HCT116 (cell line): ENCODE measurements around the gene PSMB7. TPM values are rescaled to one million over a fixed set of nuclear protein-coding genes. Genes with fewer than 3 reads are reported as not detected.

Experiments
- ATAC-seq: fragments of 200-7000 bp; cut with Tn5 transposase; 2 replicates; pipeline ENCODE4 v1.9.1; 2020; ENCODE audit warnings: mild to moderate bottlenecking, moderate library complexity
- BruUV-seq: library from RNA; stranded (reverse); fragments of 400-500 nt; replicated peaks from 2 replicates; lab custom pipeline; 2021; lab: Mats Ljungman, UMichigan
- CTCF ChIA-PET: fragments of 300-600 bp; sonication (Branson Sonifier 250); formaldehyde crosslinking; loops from one replicate; lab custom pipeline; 2021; ENCODE audit warnings: antibody characterized with exemption; lab: Charles Lee
- POLR2A ChIA-PET: fragments of 300-600, 350-600 bp; sonication (Branson Sonifier 250); formaldehyde crosslinking; loops from one replicate; lab custom pipeline; 2021; ENCODE audit warnings: antibody characterized with exemption; lab: Charles Lee
- RAD21 ChIA-PET, 2 experiments: fragments of 300-600 bp; sonication (Branson Sonifier 250); formaldehyde crosslinking; loops; one replicate each; lab custom pipeline; 2023; ENCODE audit warnings: low total read pairs in 2 of 2; ENCODE audit not compliant: uncharacterized antibody in 2 of 2, unreplicated experiment in 2 of 2, low non-redundant PET in 1 of 2; lab: Charles Lee
- DNase-seq: peaks from one replicate; pipeline ENCODE4 v3.0.0-alpha.2; 2010; ENCODE audit warnings: low read depth, low spot score
- H2AFZ ChIP-seq: fragments of 200-600 bp; shearing (Covaris generic), sonication (generic); 2 replicates; pipeline ENCODE4 v1.6.1; 2017; ENCODE audit warnings: low read depth, mixed run types, mixed read lengths, antibody characterized with exemption, low read length; ENCODE audit not compliant: poor library complexity, severe bottlenecking
- H3K27ac ChIP-seq: 2 replicates; pipeline ENCODE4 v1.5.1; 2012; ENCODE audit warnings: low read depth, low read length
- H3K27me3 ChIP-seq: fragments of 200-600 bp; sonication (generic); 2 replicates; pipeline ENCODE4 v1.6.1; 2016; ENCODE audit warnings: mixed run types, low read length, mixed read lengths; ENCODE audit not compliant: insufficient read depth
- H3K36me3 ChIP-seq, 2 experiments: fragments of 200-500 bp in 1 of 2; fragments of 200-600 bp in 1 of 2; sonication (Bioruptor generic) in 1 of 2; sonication (generic) in 1 of 2; 2 replicates each; pipeline versions ENCODE4 v1.5.1 to v1.6.1; 2014 to 2016; ENCODE audit warnings: low read length in 2 of 2, inconsistent platforms in 1 of 2, mixed read lengths in 1 of 2, mixed run types in 1 of 2; ENCODE audit not compliant: insufficient read depth in 2 of 2, control insufficient read depth in 1 of 2
- H3K4me1 ChIP-seq, 2 experiments: fragments of 200-600 bp in 1 of 2; sonication (generic) in 1 of 2; 2 replicates each; pipeline versions ENCODE4 v1.5.1 to v1.6.1; 2012 to 2017; ENCODE audit warnings: low read length in 2 of 2, inconsistent platforms in 1 of 2, mild to moderate bottlenecking in 1 of 2, mixed read lengths in 1 of 2, mixed run types in 1 of 2, moderate library complexity in 1 of 2; ENCODE audit not compliant: insufficient read depth in 2 of 2, control insufficient read depth in 1 of 2
- H3K4me2 ChIP-seq: fragments of 200-600 bp; sonication (generic); 2 replicates; pipeline ENCODE4 v1.6.1; 2017; ENCODE audit warnings: mixed run types, low read length, mixed read lengths
- H3K4me3 ChIP-seq, 2 experiments: fragments of 200-600 bp in 1 of 2; sonication (generic) in 1 of 2; replicated peaks in 1 of 2; 2 replicates each; pipeline ENCODE4 v1.5.1; 2011 to 2016; ENCODE audit warnings: low read length in 2 of 2, control low read depth in 1 of 2, low read depth in 1 of 2, mild to moderate bottlenecking in 1 of 2, mixed read lengths in 1 of 2, mixed run types in 1 of 2
- H3K79me2 ChIP-seq: fragments of 200-600 bp; sonication (generic); 2 replicates; pipeline ENCODE4 v1.6.1; 2017; ENCODE audit warnings: mild to moderate bottlenecking, mixed run types, low read length, moderate library complexity, mixed read lengths; ENCODE audit not compliant: insufficient read depth
- H3K9ac ChIP-seq: fragments of 200-600 bp; sonication (generic); 2 replicates; pipeline ENCODE4 v1.6.1; 2016; ENCODE audit warnings: low read length, mixed read lengths
- H3K9me2 ChIP-seq: fragments of 200-600 bp; sonication (generic), shearing (Covaris generic); 2 replicates; pipeline ENCODE4 v1.6.1; 2017; ENCODE audit warnings: mixed run types, mild to moderate bottlenecking, moderate library complexity; ENCODE audit not compliant: insufficient read depth
- H3K9me3 ChIP-seq, 2 experiments: fragments of 200-500 bp in 1 of 2; fragments of 200-600 bp in 1 of 2; sonication (Bioruptor generic) in 1 of 2; sonication (generic) in 1 of 2; 2 replicates each; pipeline ENCODE4 v1.6.1; 2014 to 2017; ENCODE audit warnings: low read length in 2 of 2, mixed read lengths in 2 of 2, inconsistent platforms in 1 of 2, low read depth in 1 of 2, mild to moderate bottlenecking in 1 of 2, mixed run types in 1 of 2, moderate library complexity in 1 of 2; ENCODE audit not compliant: control insufficient read depth in 1 of 2, insufficient read depth in 1 of 2
- H4K20me1 ChIP-seq: fragments of 200-600 bp; sonication (generic), shearing (Covaris generic); 2 replicates; pipeline ENCODE4 v1.6.1; 2017; ENCODE audit warnings: mixed run types, mild to moderate bottlenecking, moderate library complexity; ENCODE audit not compliant: insufficient read depth
- EGR1 ChIP-seq: IDR thresholded peaks from 2 replicates; pipeline ENCODE4 v1.6.1; 2012; ENCODE audit warnings: low read depth
- EZH2 ChIP-seq: fragments of 200-600 bp; sonication (generic); IDR thresholded peaks from 2 replicates; pipeline ENCODE4 v1.6.1; 2017; ENCODE audit warnings: antibody characterized with exemption, mixed run types
- FOSL1 ChIP-seq: IDR thresholded peaks from 2 replicates; pipeline ENCODE4 v1.6.1; 2012; ENCODE audit warnings: low read depth
- SIN3A ChIP-seq: IDR thresholded peaks from 2 replicates; pipeline ENCODE4 v1.6.1; 2012; ENCODE audit warnings: low read depth
- SRF ChIP-seq: IDR thresholded peaks from 2 replicates; pipeline ENCODE4 v1.6.1; 2012; ENCODE audit warnings: low read depth
- TCF7L2 ChIP-seq: IDR thresholded peaks from 2 replicates; pipeline ENCODE4 v1.7.0; 2011; ENCODE audit warnings: borderline replicate concordance, inconsistent platforms; ENCODE audit not compliant: insufficient read depth, insufficient read length; ENCODE audit errors: extremely low read depth
- ZFX ChIP-seq: fragments of 450-650 bp; IDR thresholded peaks from 2 replicates; pipeline ENCODE4 v1.6.1; 2017
- intact Hi-C: fragments of 100-400 bp; cut with micrococcal nuclease; formaldehyde crosslinking; loops from 2 replicates; pipeline ENCODE4 v1.10.0; 2022
- total RNA-seq: library from RNA; stranded (reverse); gene quantifications from one replicate; pipeline ENCODE4 v1.2.1, GENCODE V29; 2021; ENCODE audit not compliant: unreplicated experiment
- TF ChIP-seq, protein P1 (sequence below): IDR thresholded peaks from 2 replicates; pipeline ENCODE4 v1.6.1; 2011; ENCODE audit warnings: mild to moderate bottlenecking, low read length, moderate library complexity; ENCODE audit not compliant: insufficient replicate concordance; ENCODE audit errors: extremely low read depth

PSMB7 gene
- total RNA-seq, 1 experiment from 2014 or later = 222 TPM

DNA sequence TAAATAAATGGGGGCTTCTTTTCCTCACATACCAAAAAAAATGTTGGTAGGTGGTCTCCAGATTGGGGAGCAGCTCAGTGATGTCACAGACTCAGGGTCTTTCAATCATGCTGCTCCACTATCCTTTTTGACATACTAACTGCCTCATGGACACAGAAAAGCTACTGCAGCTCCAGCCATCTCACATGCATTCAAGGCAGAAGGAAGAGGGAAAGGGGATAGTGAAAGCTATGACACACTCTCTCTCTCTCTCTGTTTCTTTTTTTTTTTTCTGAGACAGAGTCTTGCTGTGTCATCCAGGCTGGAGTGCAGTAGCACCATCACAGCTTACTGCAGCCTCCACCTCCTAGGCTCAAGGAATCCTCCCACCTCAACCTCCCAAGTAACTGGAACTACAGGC, 27.1 kb upstream of the PSMB7 start:
- Histone ChIP-seq H3K9ac (no peak overlapping the region), H2AFZ (no peak overlapping the region), H3K4me2 (no peak overlapping the region), H3K9me2 (no peaks in the 10 kb centered on the region), H3K79me2 (no peaks in the 10 kb centered on the region), H3K4me3 (no peak overlapping the region), H3K9me3 (no peaks in the 10 kb centered on the region), H3K4me1 (peaks cover 13 to 26% of the 10 kb centered on the region in 2 experiments; a peak in 3 of 4 replicates), H3K27me3 (no peaks in the 10 kb centered on the region), H3K27ac (no peak overlapping the region), H3K36me3 (no peaks in the 10 kb centered on the region), H4K20me1 (no peaks in the 10 kb centered on the region)
- DNase-seq (no peak), ATAC-seq (no peak)
- ChIA-PET RAD21 (no interaction called here), CTCF (no interaction called here), POLR2A (no interaction called here)
- intact Hi-C loops = no loop called here
- no TSS peak for BruUV-seq
- TF ChIP-seq FOSL1 = no peak
- TF ChIP-seq EGR1 = no peak

- Histone ChIP-seq H3K4me1 (peaks cover 9 to 16% of the 10 kb centered on the region in 2 experiments; a peak in 3 of 4 replicates), H3K79me2 (no peaks in the 10 kb centered on the region), H3K4me3 (no peak overlapping the region), H3K27ac (no peak overlapping the region), H3K4me2 (no peak overlapping the region), H3K36me3 (no peaks in the 10 kb centered on the region), H2AFZ (no peak overlapping the region), H3K9ac (no peak overlapping the region), H3K9me3 (no peaks in the 10 kb centered on the region), H3K27me3 (no peaks in the 10 kb centered on the region), H4K20me1 (no peaks in the 10 kb centered on the region), H3K9me2 (no peaks in the 10 kb centered on the region)
- ATAC-seq (no peak), DNase-seq (no peak)
- ChIA-PET POLR2A (no interaction called here), RAD21 (no interaction called here), CTCF (no interaction called here)
- TF ChIP-seq EZH2 (no peak), SRF (no peak), TCF7L2 (no peak), SIN3A (no peak), ZFX (no peak)
- TF ChIP-seq, protein P1, sequence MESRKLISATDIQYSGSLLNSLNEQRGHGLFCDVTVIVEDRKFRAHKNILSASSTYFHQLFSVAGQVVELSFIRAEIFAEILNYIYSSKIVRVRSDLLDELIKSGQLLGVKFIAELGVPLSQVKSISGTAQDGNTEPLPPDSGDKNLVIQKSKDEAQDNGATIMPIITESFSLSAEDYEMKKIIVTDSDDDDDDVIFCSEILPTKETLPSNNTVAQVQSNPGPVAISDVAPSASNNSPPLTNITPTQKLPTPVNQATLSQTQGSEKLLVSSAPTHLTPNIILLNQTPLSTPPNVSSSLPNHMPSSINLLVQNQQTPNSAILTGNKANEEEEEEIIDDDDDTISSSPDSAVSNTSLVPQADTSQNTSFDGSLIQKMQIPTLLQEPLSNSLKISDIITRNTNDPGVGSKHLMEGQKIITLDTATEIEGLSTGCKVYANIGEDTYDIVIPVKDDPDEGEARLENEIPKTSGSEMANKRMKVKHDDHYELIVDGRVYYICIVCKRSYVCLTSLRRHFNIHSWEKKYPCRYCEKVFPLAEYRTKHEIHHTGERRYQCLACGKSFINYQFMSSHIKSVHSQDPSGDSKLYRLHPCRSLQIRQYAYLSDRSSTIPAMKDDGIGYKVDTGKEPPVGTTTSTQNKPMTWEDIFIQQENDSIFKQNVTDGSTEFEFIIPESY = no peak
- intact Hi-C loops = no loop called here
- BruUV-seq = no TSS peak
Measured at GRCh38 chr9:124441291-124441690, 26.0 kb upstream of the PSMB7 start.
